HG02943 (cell line): ENCODE results near the gene GHR.
A peak's percentile ranks its signal among the peaks of the same experiment; 100 is the strongest.
"Not testable (repeated sequence)": the region's sequence is repeated elsewhere in the genome, so short reads cannot be mapped to it uniquely, and the experiment has no call there.

ENCODE experiments used
- ATAC-seq: cut with Tn5 transposase; IDR thresholded peaks from one replicate; pipeline ENCODE4 v1.9.1; 2021; ENCODE audit warnings: mild to moderate bottlenecking, low read depth, moderate library complexity; ENCODE audit not compliant: unreplicated experiment

The GHR gene

GRCh38 chr5:42564689-42565356 lies 141.6 kb downstream of the GHR start:
- no peak for ATAC-seq

- no peak for ATAC-seq
Measured at GRCh38 chr5:42566652-42567295, 143.5 kb downstream of the GHR start.

- no peak for ATAC-seq
Measured at GRCh38 chr5:42569325-42569724, 146.1 kb downstream of the GHR start.

- no peak for ATAC-seq
Measured at GRCh38 chr5:42569953-42570548, 146.8 kb downstream of the GHR start.

- ATAC-seq, result no peak
Measured at GRCh38 chr5:42570966-42571960, 148.0 kb downstream of the GHR start.

- ATAC-seq, result no peak
Measured at GRCh38 chr5:42572313-42572712, 149.1 kb downstream of the GHR start.

GRCh38 chr5:42573386-42573785 lies 150.1 kb downstream of the GHR start:
- ATAC-seq, result no peak

GRCh38 chr5:42575914-42576313 lies 152.7 kb downstream of the GHR start:
- not testable (repeated sequence) for ATAC-seq

- ATAC-seq, result not testable (repeated sequence)
Measured at GRCh38 chr5:42578901-42579300, 155.7 kb downstream of the GHR start.

- no peak for ATAC-seq
Measured at GRCh38 chr5:42579320-42579719, 156.1 kb downstream of the GHR start.

GRCh38 chr5:42581845-42582244 lies 158.6 kb downstream of the GHR start:
- ATAC-seq, result no peak

GRCh38 chr5:42582723-42583122 lies 159.5 kb downstream of the GHR start:
- no peak for ATAC-seq

- peak; percentile 70 for ATAC-seq
Measured at GRCh38 chr5:42583322-42583721, 160.1 kb downstream of the GHR start.

- no peak for ATAC-seq
Measured at GRCh38 chr5:42586625-42587024, 163.4 kb downstream of the GHR start.

GRCh38 chr5:42587096-42587723 lies 164.0 kb downstream of the GHR start:
- no peak for ATAC-seq

- no peak for ATAC-seq
Measured at GRCh38 chr5:42590566-42590965, 167.3 kb downstream of the GHR start.

GRCh38 chr5:42591015-42591414 lies 167.8 kb downstream of the GHR start:
- ATAC-seq, result no peak

GRCh38 chr5:42592401-42593140 lies 169.3 kb downstream of the GHR start:
- ATAC-seq, result no peak

- ATAC-seq, result no peak
Measured at GRCh38 chr5:42593591-42593990, 170.4 kb downstream of the GHR start.

GRCh38 chr5:42595597-42595996 lies 172.4 kb downstream of the GHR start:
- ATAC-seq, result no peak
